SW 1271 (cell line): Measurements from ENCODE around the gene MYH6.

Experiments
- DNase-seq, 2 experiments: peaks; one replicate each; lab custom pipeline; 2025; lab: John Stamatoyannopoulos, UW

Gene MYH6

GRCh38 chr14:23355871-23356435, 52.1 kb downstream of the MYH6 start:
- DNase-seq, result no peak

- DNase-seq, result no peak
Measured at GRCh38 chr14:23354990-23355389, 53.1 kb downstream of the MYH6 start.

GRCh38 chr14:23353433-23353780, 54.7 kb downstream of the MYH6 start:
- no peak for DNase-seq

GRCh38 chr14:23352506-23353432, 55.3 kb downstream of the MYH6 start, which contains the start of gene SLC22A17:
SLC22A17 (minus strand) TSS chr14:23352887.
- DNase-seq, result peak; percentile 46 to 77

- no peak for DNase-seq
Measured at GRCh38 chr14:23351681-23352505, 56.2 kb downstream of the MYH6 start.

- no peak for DNase-seq
Measured at GRCh38 chr14:23349156-23349845, 58.8 kb downstream of the MYH6 start.

GRCh38 chr14:23348297-23348655, 59.8 kb downstream of the MYH6 start:
- DNase-seq, result no peak

GRCh38 chr14:23347406-23348296, 60.4 kb downstream of the MYH6 start:
- DNase-seq, result no peak

- no peak for DNase-seq
Measured at GRCh38 chr14:23346693-23347405, 61.2 kb downstream of the MYH6 start.

- DNase-seq, result no peak
Measured at GRCh38 chr14:23345987-23346692, 61.9 kb downstream of the MYH6 start.

GRCh38 chr14:23344481-23344880, 63.6 kb downstream of the MYH6 start:
- DNase-seq, result no peak

- peak in 1 of 2 experiments; percentile 15 for DNase-seq
Measured at GRCh38 chr14:23339506-23340268, 68.4 kb downstream of the MYH6 start.

GRCh38 chr14:23335623-23336022, 72.5 kb downstream of the MYH6 start:
- no peak for DNase-seq
